Mammary epithelial cell (primary cell): ENCODE results near the gene CSN1S1.

ENCODE experiments used
- CTCF ChIP-seq, 2 donors: IDR thresholded peaks in 1 of 2; conservative IDR thresholded peaks in 1 of 2; 2 replicates each; pipeline ENCODE4 v1.5.1; 2011 to 2012; ENCODE audit warnings: inconsistent platforms in 2 of 2, low read length in 2 of 2, mild to moderate bottlenecking in 2 of 2, control low read depth in 1 of 2, low read depth in 1 of 2; ENCODE audit not compliant: insufficient read depth in 1 of 2; ENCODE audit errors: extremely low read depth in 1 of 2
- EZH2 ChIP-seq: IDR thresholded peaks from 2 replicates; pipeline ENCODE4 v1.6.1; 2012; ENCODE audit warnings: low read length, inconsistent platforms, borderline replicate concordance

GRCh38 chr4:69907151-69907550 is 23.7 kb upstream of the CSN1S1 start:
- TF ChIP-seq CTCF (conservative IDR thresholded peaks at IDR 0.05 in 1 of 2, IDR thresholded peaks at IDR 0.05 in 1 of 2; ENCODE audit: extremely low read depth in 1 of 2, insufficient read depth in 1 of 2, low read depth in 1 of 2, low read length in 2 of 2) (no peak), EZH2 (no peak)
